Endothelial cell of umbilical vein (primary cell): ENCODE data around the gene ADAMTS17.

Experiments
- EZH2 ChIP-seq: IDR thresholded peaks from 2 replicates; pipeline ENCODE4 v1.6.1; 2012; ENCODE audit warnings: borderline replicate concordance, low read depth, mild to moderate bottlenecking, moderate library complexity, low read length, inconsistent platforms; ENCODE audit not compliant: severe bottlenecking
- FOS ChIP-seq: IDR thresholded peaks from 2 replicates; pipeline ENCODE4 v1.6.1; 2011; ENCODE audit warnings: mild to moderate bottlenecking, low read length, moderate library complexity, borderline replicate concordance; ENCODE audit not compliant: insufficient read depth
- TF ChIP-seq, protein P1 (sequence below), 2 donors: IDR thresholded peaks; 1 replicate in 1 of 2; 2 replicates in 1 of 2; pipeline ENCODE4 v1.5.1; 2011; ENCODE audit warnings: low read length in 2 of 2, mild to moderate bottlenecking in 2 of 2, moderate library complexity in 2 of 2, control low read depth in 1 of 2, inconsistent platforms in 1 of 2, low read depth in 1 of 2; ENCODE audit not compliant: insufficient read depth in 1 of 2; ENCODE audit errors: extremely low read depth in 1 of 2

- TF ChIP-seq, protein P1, sequence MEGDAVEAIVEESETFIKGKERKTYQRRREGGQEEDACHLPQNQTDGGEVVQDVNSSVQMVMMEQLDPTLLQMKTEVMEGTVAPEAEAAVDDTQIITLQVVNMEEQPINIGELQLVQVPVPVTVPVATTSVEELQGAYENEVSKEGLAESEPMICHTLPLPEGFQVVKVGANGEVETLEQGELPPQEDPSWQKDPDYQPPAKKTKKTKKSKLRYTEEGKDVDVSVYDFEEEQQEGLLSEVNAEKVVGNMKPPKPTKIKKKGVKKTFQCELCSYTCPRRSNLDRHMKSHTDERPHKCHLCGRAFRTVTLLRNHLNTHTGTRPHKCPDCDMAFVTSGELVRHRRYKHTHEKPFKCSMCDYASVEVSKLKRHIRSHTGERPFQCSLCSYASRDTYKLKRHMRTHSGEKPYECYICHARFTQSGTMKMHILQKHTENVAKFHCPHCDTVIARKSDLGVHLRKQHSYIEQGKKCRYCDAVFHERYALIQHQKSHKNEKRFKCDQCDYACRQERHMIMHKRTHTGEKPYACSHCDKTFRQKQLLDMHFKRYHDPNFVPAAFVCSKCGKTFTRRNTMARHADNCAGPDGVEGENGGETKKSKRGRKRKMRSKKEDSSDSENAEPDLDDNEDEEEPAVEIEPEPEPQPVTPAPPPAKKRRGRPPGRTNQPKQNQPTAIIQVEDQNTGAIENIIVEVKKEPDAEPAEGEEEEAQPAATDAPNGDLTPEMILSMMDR (IDR thresholded peaks at IDR 0.05; ENCODE audit: extremely low read depth in 1 of 2, insufficient read depth in 1 of 2, low read depth in 1 of 2, low read length in 2 of 2), result no peak
- TF ChIP-seq FOS (no peak), EZH2 (no peak)
Observed at GRCh38 chr15:100029868-100030479, 311.8 kb downstream of the ADAMTS17 start.
